ENCODE measurements around the gene TOM1L2. TPM values are rescaled to one million over a fixed set of nuclear protein-coding genes. Genes with fewer than 3 reads are reported as not detected.

The TOM1L2 gene
- total RNA-seq, 1 experiment from 2014 or later, result 24.1 TPM

GRCh38 chr17:17926840-17927449, 45.3 kb downstream of the TOM1L2 start:
- ATAC-seq (no peak), DNase-seq (ENCODE audit: low read depth, low spot score) (no peak)
- TF ChIP-seq ATF3 (IDR thresholded peaks at IDR 0.05), result no peak
- TF ChIP-seq SP1 (IDR thresholded peaks at IDR 0.05; ENCODE audit: low read depth), result no peak
- no peak for TF ChIP-seq SIN3A (IDR thresholded peaks at IDR 0.05; ENCODE audit: low read depth)
- no peak for TF ChIP-seq ZBTB33 (IDR thresholded peaks at IDR 0.05; ENCODE audit: extremely low read depth, insufficient replicate concordance, low read length)
- TF ChIP-seq ELF1 (IDR thresholded peaks at IDR 0.05; ENCODE audit: borderline replicate concordance, low read depth), result no peak
- no peak for TF ChIP-seq EZH2 (IDR thresholded peaks at IDR 0.05)
- TF ChIP-seq POLR2A (IDR thresholded peaks at IDR 0.05; ENCODE audit: borderline replicate concordance, extremely low read depth, insufficient read depth, insufficient read length), result no peak
- Histone ChIP-seq H3K4me3 (replicated peaks in 1 of 2; ENCODE audit: low read depth in 1 of 2, low read length in 2 of 2) (no peak overlapping the region), H3K36me3 (ENCODE audit: control insufficient read depth in 1 of 2, insufficient read depth in 2 of 2, low read length in 2 of 2) (no peaks in the 10 kb centered on the region), H3K9ac (ENCODE audit: low read length) (no peak overlapping the region), H3K79me2 (ENCODE audit: insufficient read depth, low read length) (no peaks in the 10 kb centered on the region), H2AFZ (ENCODE audit: low read depth, low read length, poor library complexity, severe bottlenecking) (no peak overlapping the region), H3K27me3 (ENCODE audit: insufficient read depth, low read length) (no peaks in the 10 kb centered on the region), H4K20me1 (ENCODE audit: insufficient read depth) (no peaks in the 10 kb centered on the region), H3K9me3 (ENCODE audit: control insufficient read depth in 1 of 2, insufficient read depth in 1 of 2, low read depth in 1 of 2, low read length in 2 of 2) (no peaks in the 10 kb centered on the region), H3K4me2 (ENCODE audit: low read length) (no peak overlapping the region), H3K27ac (ENCODE audit: low read depth, low read length) (no peak overlapping the region), H3K9me2 (ENCODE audit: insufficient read depth) (no peaks in the 10 kb centered on the region), H3K4me1 (ENCODE audit: control insufficient read depth in 1 of 2, insufficient read depth in 2 of 2, low read length in 2 of 2) (peaks cover 33 to 41% of the 10 kb centered on the region in 2 experiments)
- intact Hi-C loops (cut with micrococcal nuclease), result no loop called here
- BruUV-seq (replicated peaks), result no TSS peak
- ChIA-PET RAD21 (ENCODE audit: low non-redundant PET in 1 of 2, low total read pairs in 2 of 2, uncharacterized antibody in 2 of 2, unreplicated experiment in 2 of 2) (no interaction called here), CTCF (interaction anchor here (2.7 kb wide), 1 partner anchor 8 kb away, joined by 11 read pairs; no protein-coding TSS in a partner anchor), POLR2A (interaction anchor here (1.1 kb wide), 1 partner anchor 8 kb away, joined by 6 read pairs; no protein-coding TSS in a partner anchor)

DNA sequence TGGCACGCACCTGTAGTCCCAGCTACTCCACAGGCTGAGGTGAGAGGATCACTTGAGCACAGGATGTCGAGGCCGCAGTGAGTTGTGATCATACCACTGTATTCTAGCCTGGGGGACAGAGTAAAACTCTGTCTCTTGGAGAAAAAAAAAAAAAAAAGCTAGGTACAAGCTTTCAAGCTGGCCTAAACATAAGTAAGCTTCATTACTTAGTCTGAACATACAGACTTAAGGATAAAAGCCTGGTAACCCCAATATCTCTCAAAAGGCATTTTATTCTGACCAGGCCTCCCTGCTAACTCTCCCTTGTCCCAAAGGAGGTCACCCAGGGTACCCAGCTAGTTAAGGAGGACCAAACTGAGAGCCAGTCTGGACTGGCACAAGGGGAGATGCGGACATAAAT, 46.2 kb downstream of the TOM1L2 start:
- no TSS peak for BruUV-seq (replicated peaks)
- POLR2A ChIA-PET, result interaction anchor here (0.7 kb wide), 1 partner anchor 91 kb away, joined by 4 read pairs; no protein-coding TSS in a partner anchor
- Histone ChIP-seq H4K20me1 (ENCODE audit: insufficient read depth) (no peaks in the 10 kb centered on the region), H3K4me1 (ENCODE audit: control insufficient read depth in 1 of 2, insufficient read depth in 2 of 2, low read length in 2 of 2) (peaks cover 38 to 50% of the 10 kb centered on the region in 2 experiments), H3K4me2 (ENCODE audit: low read length) (no peak overlapping the region), H3K9ac (ENCODE audit: low read length) (no peak overlapping the region), H2AFZ (ENCODE audit: low read depth, low read length, poor library complexity, severe bottlenecking) (no peak overlapping the region), H3K27ac (ENCODE audit: low read depth, low read length) (no peak overlapping the region), H3K79me2 (ENCODE audit: insufficient read depth, low read length) (no peaks in the 10 kb centered on the region), H3K4me3 (replicated peaks in 1 of 2; ENCODE audit: low read depth in 1 of 2, low read length in 2 of 2) (no peak overlapping the region), H3K9me2 (ENCODE audit: insufficient read depth) (no peaks in the 10 kb centered on the region), H3K9me3 (ENCODE audit: control insufficient read depth in 1 of 2, insufficient read depth in 1 of 2, low read depth in 1 of 2, low read length in 2 of 2) (no peaks in the 10 kb centered on the region), H3K27me3 (ENCODE audit: insufficient read depth, low read length) (no peaks in the 10 kb centered on the region), H3K36me3 (ENCODE audit: control insufficient read depth in 1 of 2, insufficient read depth in 2 of 2, low read length in 2 of 2) (no peaks in the 10 kb centered on the region)
- ATAC-seq, result no peak
- intact Hi-C loops (cut with micrococcal nuclease), result no loop called here
- TF ChIP-seq FOSL1 (IDR thresholded peaks at IDR 0.05; ENCODE audit: low read depth) (no peak), SRF (IDR thresholded peaks at IDR 0.05; ENCODE audit: low read depth) (no peak), RAD21 (IDR thresholded peaks at IDR 0.05; ENCODE audit: low read depth) (no peak), SP1 (IDR thresholded peaks at IDR 0.05; ENCODE audit: low read depth) (no peak), POLR2A (IDR thresholded peaks at IDR 0.05; ENCODE audit: borderline replicate concordance, extremely low read depth, insufficient read depth, insufficient read length) (no peak), ATF3 (IDR thresholded peaks at IDR 0.05) (no peak), SIN3A (IDR thresholded peaks at IDR 0.05; ENCODE audit: low read depth) (no peak), EGR1 (IDR thresholded peaks at IDR 0.05; ENCODE audit: low read depth) (no peak), CTCF (IDR thresholded peaks at IDR 0.05 in 2 of 3, conservative IDR thresholded peaks at IDR 0.05 in 1 of 3; ENCODE audit: borderline replicate concordance in 1 of 3, insufficient read depth in 1 of 3, low read depth in 2 of 3, low read length in 2 of 3) (no peak)
- DNase-seq (ENCODE audit: low read depth, low spot score), result no peak
- RAD21 ChIA-PET (ENCODE audit: low non-redundant PET in 1 of 2, low total read pairs in 2 of 2, uncharacterized antibody in 2 of 2, unreplicated experiment in 2 of 2), result no interaction called here
- CTCF ChIA-PET, result no interaction called here
